Suprapubic skin (tissue), 4 donors: Measurements from ENCODE around the gene ODAD4.

Experiments used
- POLR2A ChIP-seq, 2 donors: fragments of 450-650 bp; IDR thresholded peaks; one replicate each; pipeline ENCODE4 v1.6.1; 2017; ENCODE audit warnings: antibody characterized with exemption in 2 of 2, mild to moderate bottlenecking in 2 of 2, moderate library complexity in 2 of 2
- POLR2AphosphoS5 ChIP-seq, 3 donors: sonication (generic); formaldehyde crosslinking; IDR thresholded peaks; one replicate each; pipeline ENCODE4 v1.6.1; 2017; ENCODE audit warnings: antibody characterized with exemption in 3 of 3

DNA sequence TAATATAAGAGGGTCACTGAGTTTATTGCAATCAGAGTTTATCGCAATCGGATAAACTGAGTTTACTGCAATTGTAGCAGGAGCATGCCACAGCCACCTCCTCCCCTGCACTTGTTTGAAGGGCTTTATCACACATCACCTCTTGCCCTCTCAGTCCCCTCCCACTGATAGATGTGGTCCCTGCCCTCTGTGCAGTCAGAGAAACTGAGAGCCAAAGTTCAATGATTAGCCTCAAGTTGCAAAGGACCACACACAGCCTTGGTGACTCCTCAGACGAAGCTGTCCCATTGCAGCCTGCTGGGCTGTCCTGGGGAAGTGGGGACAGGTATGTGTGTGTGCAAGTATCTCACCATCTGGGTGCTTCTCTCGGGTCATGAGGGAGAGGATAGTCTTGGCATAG lies 25.2 kb upstream of the ODAD4 start:
- TF ChIP-seq POLR2A (IDR thresholded peaks at IDR 0.05) (no peak), POLR2AphosphoS5 (IDR thresholded peaks at IDR 0.05) (no peak)
